Karpas-422 (cell line): ENCODE results near the gene PGAM2. TPM values are rescaled to one million over a fixed set of nuclear protein-coding genes. Genes with fewer than 3 reads are reported as not detected.
A peak's percentile ranks its signal among the peaks of the same experiment; 100 is the strongest.

ENCODE experiments used
- DNase-seq: peaks from one replicate; pipeline ENCODE4 v3.0.0-alpha.2; 2015
- H2AFZ ChIP-seq: fragments of 200-600 bp; sonication (generic); 2 replicates; pipeline ENCODE4 v1.6.1; 2014; ENCODE audit warnings: antibody characterized with exemption, low read length, mixed read lengths
- H3K27ac ChIP-seq: fragments of 200-600 bp; sonication (generic); 2 replicates; pipeline ENCODE4 v1.5.1; 2014; ENCODE audit warnings: mild to moderate bottlenecking, low read length, moderate library complexity
- H3K27me3 ChIP-seq: fragments of 200-600 bp; sonication (generic); 2 replicates; pipeline ENCODE4 v1.6.1; 2014; ENCODE audit warnings: low read length, mixed read lengths
- H3K36me3 ChIP-seq: fragments of 200-600 bp; sonication (generic); 2 replicates; pipeline ENCODE4 v1.6.1; 2014; ENCODE audit warnings: low read length, mixed read lengths; ENCODE audit not compliant: insufficient read depth
- H3K4me1 ChIP-seq: fragments of 200-600 bp; sonication (generic); 2 replicates; pipeline ENCODE4 v1.6.1; 2014; ENCODE audit warnings: mild to moderate bottlenecking, low read length, mixed read lengths
- H3K4me2 ChIP-seq: fragments of 200-600 bp; sonication (generic); 2 replicates; pipeline ENCODE4 v1.6.1; 2014; ENCODE audit warnings: low read length, low read depth, mild to moderate bottlenecking; ENCODE audit not compliant: poor library complexity, severe bottlenecking
- H3K4me3 ChIP-seq: fragments of 200-600 bp; sonication (generic); 2 replicates; pipeline ENCODE4 v1.5.1; 2014; ENCODE audit warnings: mild to moderate bottlenecking, antibody characterized with exemption, low read length, mixed read lengths
- H3K79me2 ChIP-seq: fragments of 200-600 bp; sonication (generic); 2 replicates; pipeline ENCODE4 v1.6.1; 2014; ENCODE audit warnings: mild to moderate bottlenecking, low read length, mixed read lengths
- H3K9ac ChIP-seq: fragments of 200-600 bp; sonication (generic); 2 replicates; pipeline ENCODE4 v1.6.0; 2014; ENCODE audit warnings: low read length
- H3K9me2 ChIP-seq: fragments of 200-600 bp; sonication (generic), shearing (Covaris generic); replicated peaks from 2 replicates; pipeline ENCODE4 v1.6.0; 2014; ENCODE audit warnings: mild to moderate bottlenecking, low read length, moderate library complexity; ENCODE audit not compliant: insufficient read depth
- H3K9me3 ChIP-seq: fragments of 300-700, 200-600 bp; sonication (generic); 2 replicates; pipeline ENCODE4 v1.6.1; 2014; ENCODE audit warnings: low read length, mixed read lengths
- H4K20me1 ChIP-seq: fragments of 200-600 bp; sonication (generic); 2 replicates; pipeline ENCODE4 v1.6.1; 2014; ENCODE audit warnings: mild to moderate bottlenecking, antibody characterized with exemption, low read length, low read depth; ENCODE audit not compliant: insufficient read depth
- total RNA-seq: library from RNA; depleted of rRNA; stranded (reverse); fragments of >200 nt; shearing (Covaris generic); gene quantifications from 2 replicates; pipeline ENCODE4 v1.2.3, GENCODE V29; 2014; ENCODE audit warnings: low replicate concordance

Gene PGAM2
- total RNA-seq, 1 experiment from 2014 or later: not detected

DNA sequence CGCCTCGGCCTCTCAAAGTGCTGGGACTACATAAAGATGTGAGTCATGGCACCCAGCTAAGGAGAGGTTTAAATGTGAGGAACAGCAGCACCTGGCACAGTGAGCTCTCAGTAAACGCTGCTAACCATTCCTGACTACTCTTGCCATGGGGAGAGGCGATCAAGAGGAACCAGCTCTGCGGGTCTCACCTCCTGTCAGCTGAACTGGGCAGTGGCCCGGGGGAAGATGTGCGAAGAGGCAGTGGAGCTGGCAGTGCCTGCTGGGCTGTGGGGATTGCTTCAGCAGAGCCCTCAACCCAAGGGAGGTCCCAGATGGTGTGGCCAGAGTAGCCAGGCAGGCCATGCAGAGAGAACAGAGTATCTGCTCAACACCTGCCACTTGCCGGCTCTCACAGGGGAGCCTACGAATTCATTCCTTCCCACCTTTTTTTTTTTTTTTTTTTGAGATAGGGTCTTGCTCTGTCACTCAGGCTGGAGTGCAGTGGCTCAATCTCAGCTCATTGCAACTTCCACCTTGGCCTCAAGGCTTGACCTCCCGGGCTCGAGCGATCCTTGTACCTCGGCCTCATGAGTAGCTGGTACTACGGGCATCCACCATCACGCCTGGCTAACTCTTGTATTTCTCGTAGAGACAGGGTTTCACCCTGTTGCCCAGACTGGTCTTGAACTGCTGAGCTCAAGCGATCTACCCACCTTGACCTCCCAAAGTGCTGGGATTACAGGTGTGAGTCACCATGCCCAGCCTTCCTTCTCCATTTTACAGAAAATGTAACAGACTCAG, 10.1 kb upstream of the PGAM2 start:
- H3K79me2 ChIP-seq: no peaks in the 10 kb centered on the region
- no peaks in the 10 kb centered on the region for H3K27me3 ChIP-seq
- peaks cover 45% of the 10 kb centered on the region for H3K4me1 ChIP-seq
- DNase-seq: no peak
- no peak overlapping the region for H3K4me3 ChIP-seq
- H4K20me1 ChIP-seq: no peaks in the 10 kb centered on the region
- no peak overlapping the region for H2AFZ ChIP-seq
- H3K4me2 ChIP-seq: no peak overlapping the region
- no peaks in the 10 kb centered on the region for H3K9me3 ChIP-seq
- H3K27ac ChIP-seq: no peak overlapping the region
- peaks cover 31% of the 10 kb centered on the region for H3K36me3 ChIP-seq
- H3K9me2 ChIP-seq: no peaks in the 10 kb centered on the region
- no peak overlapping the region for H3K9ac ChIP-seq

DNA sequence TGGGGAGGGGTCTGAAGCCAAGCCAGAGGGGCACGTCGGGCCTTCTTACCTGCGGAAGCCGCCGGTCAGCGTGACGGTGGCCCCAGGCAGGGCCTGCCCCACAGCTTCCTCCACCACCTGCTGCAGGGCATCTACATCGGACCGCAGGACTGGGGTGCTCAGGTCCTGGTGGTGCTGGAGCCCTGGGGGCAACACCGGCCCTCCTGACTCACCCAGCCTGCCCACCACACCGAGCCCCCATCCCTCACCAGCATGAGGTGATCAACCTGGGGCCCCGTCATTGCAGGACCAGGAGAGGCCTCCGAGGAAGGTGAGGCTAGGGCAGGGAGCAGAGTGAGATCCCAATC, 9.0 kb upstream of the PGAM2 start:
- no peak overlapping the region for H3K4me2 ChIP-seq
- no peaks in the 10 kb centered on the region for H3K79me2 ChIP-seq
- H4K20me1 ChIP-seq: no peaks in the 10 kb centered on the region
- DNase-seq: no peak
- H3K9me2 ChIP-seq: no peaks in the 10 kb centered on the region
- H3K4me1 ChIP-seq: peaks cover 36% of the 10 kb centered on the region
- peaks cover 22% of the 10 kb centered on the region for H3K36me3 ChIP-seq
- H3K27me3 ChIP-seq: no peaks in the 10 kb centered on the region
- no peak overlapping the region for H3K9ac ChIP-seq
- H3K4me3 ChIP-seq: no peak overlapping the region
- no peaks in the 10 kb centered on the region for H3K9me3 ChIP-seq
- H2AFZ ChIP-seq: no peak overlapping the region
- no peak overlapping the region; the same call in 1 of the 2 replicates for H3K27ac ChIP-seq

DNA sequence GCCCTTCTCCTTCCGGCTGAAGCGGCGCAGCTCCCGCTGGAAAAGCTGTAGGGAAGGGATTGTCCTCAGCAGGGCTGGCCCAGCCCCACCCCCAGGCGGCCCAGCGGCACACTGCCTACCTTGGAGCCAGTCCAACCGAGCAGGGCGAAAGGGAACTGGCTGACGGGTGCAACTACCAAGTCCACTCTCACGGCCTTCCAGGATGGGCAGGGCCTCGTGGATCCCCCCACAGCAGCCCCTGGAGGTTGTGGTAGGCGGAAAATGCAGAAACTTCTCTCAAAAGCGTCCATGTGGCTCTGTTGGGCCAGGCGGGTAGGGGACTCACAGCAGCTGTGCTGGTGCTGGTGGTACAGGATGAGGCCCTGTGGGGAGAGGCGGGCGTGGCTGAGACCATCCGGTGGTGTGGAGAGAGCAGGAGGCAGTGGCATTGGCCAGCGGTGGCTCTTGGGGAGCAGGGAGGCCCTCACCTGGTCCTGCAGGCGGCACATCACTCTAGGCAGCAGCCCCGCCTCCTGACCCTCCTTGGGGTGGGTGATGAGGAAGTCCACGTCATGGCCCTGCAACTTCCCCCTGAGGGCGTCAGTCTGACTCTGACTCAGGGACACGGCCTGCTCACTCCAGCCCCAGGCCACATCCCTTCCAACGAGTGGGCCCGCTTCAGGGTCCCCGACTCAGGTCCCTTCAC, 8.4 kb upstream of the PGAM2 start:
- Histone ChIP-seq H3K4me2 (no peak overlapping the region), H3K79me2 (no peaks in the 10 kb centered on the region), H3K27ac (no peak overlapping the region; the same call in 1 of the 2 replicates), H3K9me3 (no peaks in the 10 kb centered on the region), H3K4me1 (peaks cover 36% of the 10 kb centered on the region), H3K36me3 (peaks cover 17% of the 10 kb centered on the region), H2AFZ (no peak overlapping the region), H3K9ac (no peak overlapping the region), H3K9me2 (no peaks in the 10 kb centered on the region), H3K27me3 (no peaks in the 10 kb centered on the region), H4K20me1 (no peaks in the 10 kb centered on the region), H3K4me3 (no peak overlapping the region)
- peak; percentile 77 for DNase-seq

DNA sequence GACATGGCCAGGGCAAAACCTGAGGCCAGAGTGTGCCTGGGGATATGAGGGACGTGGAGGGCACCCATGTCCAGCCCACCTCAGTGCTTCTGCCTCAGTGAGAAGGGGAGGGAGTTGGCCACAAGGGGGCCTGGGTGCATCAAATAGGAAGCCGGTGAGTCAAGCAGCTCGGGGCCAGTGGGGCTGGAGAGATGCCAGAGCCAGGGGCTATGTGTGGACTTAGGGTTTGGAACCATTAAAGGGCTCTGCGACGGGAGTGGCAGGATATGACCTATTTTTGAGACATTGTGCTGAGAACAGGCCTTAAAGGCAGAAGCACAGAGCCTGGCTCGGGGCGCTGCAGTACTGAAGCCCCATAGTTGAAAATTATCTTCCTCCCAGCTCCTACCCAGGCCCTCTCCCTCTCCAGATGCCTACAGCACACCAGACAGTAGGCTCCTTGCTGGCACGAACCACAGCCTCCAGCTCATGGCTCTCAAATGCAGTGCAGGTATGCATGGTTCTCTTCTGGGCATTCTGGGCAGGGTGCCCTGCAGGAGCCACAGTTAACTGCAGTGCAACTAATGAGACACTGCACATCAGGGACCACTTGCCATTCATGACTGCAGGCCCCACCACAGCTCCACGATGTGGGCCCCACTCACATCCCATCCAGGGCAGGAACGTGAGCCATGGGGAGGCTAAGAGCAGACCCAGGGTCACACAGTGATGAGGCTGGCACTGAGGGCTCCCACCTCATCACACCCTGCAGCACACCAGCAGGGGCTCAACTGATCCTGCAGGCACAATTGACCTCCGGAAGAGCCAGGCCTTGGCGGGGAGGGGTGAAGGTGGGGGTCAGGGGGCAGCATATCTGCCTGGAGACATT, 7.2 kb upstream of the PGAM2 start:
- Histone ChIP-seq H3K9me3 (no peaks in the 10 kb centered on the region), H4K20me1 (no peaks in the 10 kb centered on the region), H3K4me2 (no peak overlapping the region), H3K4me1 (peaks cover 36% of the 10 kb centered on the region), H3K4me3 (no peak overlapping the region), H3K27ac (peak overlapping the region; percentile 77), H3K27me3 (no peaks in the 10 kb centered on the region), H2AFZ (no peak overlapping the region), H3K9ac (no peak overlapping the region), H3K9me2 (no peaks in the 10 kb centered on the region), H3K36me3 (peaks cover 5% of the 10 kb centered on the region; the same call in 1 of the 2 replicates), H3K79me2 (no peaks in the 10 kb centered on the region)
- DNase-seq: peak; percentile 88

DNA sequence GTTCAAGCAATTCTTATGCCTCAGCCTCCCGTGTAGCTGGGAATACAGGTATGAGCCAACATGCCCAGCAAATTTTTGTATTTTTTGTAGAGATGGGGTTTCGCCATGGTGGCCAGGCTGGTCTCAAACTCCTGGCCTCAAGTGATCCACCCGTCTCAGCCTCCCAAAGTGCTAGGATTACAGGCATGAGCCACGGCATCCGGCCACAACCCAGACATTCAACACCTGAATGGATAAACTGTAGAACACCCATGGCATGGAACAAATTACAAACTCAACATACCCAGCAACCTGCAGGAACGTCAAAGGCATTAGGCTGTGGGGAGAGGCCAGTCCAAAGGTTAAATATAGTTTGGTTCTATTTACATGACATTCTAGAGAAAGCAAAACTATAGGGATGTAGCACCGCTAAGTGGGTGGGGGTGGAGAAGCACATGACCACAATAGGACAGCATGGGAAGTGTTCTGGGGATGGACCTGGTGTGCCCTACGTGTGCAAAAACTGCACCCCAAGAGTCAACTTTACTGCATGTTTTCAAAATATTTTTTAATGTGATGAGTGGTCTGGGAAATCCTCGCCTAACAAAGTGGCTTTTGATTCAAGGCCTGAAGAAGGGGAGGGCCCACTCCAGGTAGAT, 6.5 kb upstream of the PGAM2 start:
- H3K9ac ChIP-seq: no peak overlapping the region
- no peaks in the 10 kb centered on the region for H3K27me3 ChIP-seq
- H3K4me1 ChIP-seq: peaks cover 36% of the 10 kb centered on the region
- no peaks in the 10 kb centered on the region for H3K9me3 ChIP-seq
- H3K27ac ChIP-seq: peak overlapping the region; percentile 77
- no peak overlapping the region for H3K4me2 ChIP-seq
- no peak overlapping the region for H3K4me3 ChIP-seq
- H2AFZ ChIP-seq: no peak overlapping the region
- H3K79me2 ChIP-seq: no peaks in the 10 kb centered on the region
- H3K36me3 ChIP-seq: peaks cover 4% of the 10 kb centered on the region; the same call in 1 of the 2 replicates
- DNase-seq: no peak
- no peaks in the 10 kb centered on the region for H4K20me1 ChIP-seq
- H3K9me2 ChIP-seq: no peaks in the 10 kb centered on the region

DNA sequence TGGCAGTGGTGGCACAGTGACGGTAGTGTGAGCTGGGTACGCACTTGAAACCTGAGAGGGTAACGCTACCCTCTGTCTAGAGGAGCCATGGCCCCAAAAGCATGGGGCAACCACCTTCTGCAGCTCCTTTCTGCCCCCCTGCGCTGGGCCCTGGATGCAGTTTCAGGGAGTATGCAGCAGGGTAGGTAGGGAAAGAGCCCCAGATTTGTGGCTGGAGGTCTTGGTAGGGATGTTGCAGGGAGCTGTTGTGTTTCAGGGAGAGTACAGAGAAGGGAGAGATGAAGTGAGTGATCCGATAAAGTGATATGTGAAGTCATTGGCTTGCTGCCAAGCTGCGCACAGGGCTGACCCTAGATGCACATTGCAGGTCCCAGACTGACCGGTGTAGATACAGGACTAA, 2.7 kb upstream of the PGAM2 start:
- H4K20me1 ChIP-seq: no peaks in the 10 kb centered on the region
- H2AFZ ChIP-seq: no peak overlapping the region
- H3K27me3 ChIP-seq: no peaks in the 10 kb centered on the region
- no peaks in the 10 kb centered on the region for H3K9me3 ChIP-seq
- no peaks in the 10 kb centered on the region for H3K36me3 ChIP-seq
- no peak overlapping the region for H3K4me2 ChIP-seq
- H3K79me2 ChIP-seq: no peaks in the 10 kb centered on the region
- peaks cover 47% of the 10 kb centered on the region for H3K4me1 ChIP-seq
- H3K9me2 ChIP-seq: no peaks in the 10 kb centered on the region
- no peak overlapping the region for H3K9ac ChIP-seq
- no peak overlapping the region for H3K4me3 ChIP-seq
- peak overlapping the region; percentile 65 for H3K27ac ChIP-seq
- peak; percentile 53 for DNase-seq

DNA sequence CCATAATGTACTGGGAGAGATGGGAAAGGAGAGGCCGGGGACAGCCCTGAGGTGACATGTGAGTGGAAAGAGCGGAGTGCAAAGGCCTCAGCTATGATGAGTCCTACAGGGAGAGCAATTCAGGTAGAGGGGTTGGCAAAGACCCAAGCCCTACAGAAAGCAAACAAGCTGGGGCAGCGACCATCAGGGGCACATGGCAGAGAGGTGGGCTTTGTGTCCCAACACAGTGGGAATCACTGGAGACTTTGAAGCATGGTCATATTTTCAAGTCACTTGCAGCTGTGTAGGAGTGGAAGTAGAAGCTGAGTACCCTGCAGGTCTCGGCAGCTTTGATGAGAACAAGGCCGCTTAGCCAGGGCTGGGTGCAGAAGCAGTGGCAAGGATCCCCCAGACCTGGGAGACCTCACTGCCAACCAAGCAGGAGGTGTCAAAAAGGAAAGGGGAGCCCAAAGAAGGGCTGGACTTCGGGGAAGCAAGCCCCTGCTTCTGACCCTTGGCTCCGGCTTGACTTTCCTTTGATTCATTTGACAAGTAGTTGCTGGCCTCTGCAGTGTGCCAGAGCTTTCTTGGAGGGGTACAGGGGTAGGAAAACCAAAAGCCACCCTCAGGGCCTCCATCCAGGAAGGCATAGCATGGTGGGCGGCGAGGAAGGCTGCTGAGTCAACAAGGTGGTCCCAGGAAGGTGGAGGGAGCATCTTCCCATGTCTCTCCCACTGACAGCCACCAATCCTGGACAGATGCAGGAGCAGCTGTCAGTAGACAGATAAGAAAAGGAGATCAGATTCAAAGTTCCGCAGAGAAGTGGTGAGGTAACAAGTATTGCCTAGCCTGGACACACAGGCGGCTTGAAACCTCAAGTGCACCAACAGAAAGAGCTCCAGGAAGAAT, 1.9 kb upstream of the PGAM2 start:
- peak overlapping the region; percentile 30 for H3K27ac ChIP-seq
- no peaks in the 10 kb centered on the region for H4K20me1 ChIP-seq
- H3K4me2 ChIP-seq: no peak overlapping the region
- H3K27me3 ChIP-seq: no peaks in the 10 kb centered on the region
- no peak overlapping the region for H3K9ac ChIP-seq
- H3K4me1 ChIP-seq: peaks cover 39% of the 10 kb centered on the region
- H3K36me3 ChIP-seq: peaks cover 6% of the 10 kb centered on the region; the same call in 1 of the 2 replicates
- no peaks in the 10 kb centered on the region for H3K9me2 ChIP-seq
- no peaks in the 10 kb centered on the region for H3K79me2 ChIP-seq
- H2AFZ ChIP-seq: no peak overlapping the region
- no peak overlapping the region for H3K4me3 ChIP-seq
- no peaks in the 10 kb centered on the region for H3K9me3 ChIP-seq
- peak; percentile 63 for DNase-seq
